CD4-positive, alpha-beta T cell treated with Interleukin-17A for 4 hours (primary cell): ENCODE data around the gene TMEM30A.

Source experiments
- DNase-seq: peaks from one replicate; pipeline ENCODE4 v3.0.0-alpha.2; 2020; ENCODE audit warnings: mixed read lengths

TMEM30A gene

GRCh38 chr6:75291331-75291730 lies 6.7 kb upstream of the TMEM30A start:
- DNase-seq = no peak

DNA sequence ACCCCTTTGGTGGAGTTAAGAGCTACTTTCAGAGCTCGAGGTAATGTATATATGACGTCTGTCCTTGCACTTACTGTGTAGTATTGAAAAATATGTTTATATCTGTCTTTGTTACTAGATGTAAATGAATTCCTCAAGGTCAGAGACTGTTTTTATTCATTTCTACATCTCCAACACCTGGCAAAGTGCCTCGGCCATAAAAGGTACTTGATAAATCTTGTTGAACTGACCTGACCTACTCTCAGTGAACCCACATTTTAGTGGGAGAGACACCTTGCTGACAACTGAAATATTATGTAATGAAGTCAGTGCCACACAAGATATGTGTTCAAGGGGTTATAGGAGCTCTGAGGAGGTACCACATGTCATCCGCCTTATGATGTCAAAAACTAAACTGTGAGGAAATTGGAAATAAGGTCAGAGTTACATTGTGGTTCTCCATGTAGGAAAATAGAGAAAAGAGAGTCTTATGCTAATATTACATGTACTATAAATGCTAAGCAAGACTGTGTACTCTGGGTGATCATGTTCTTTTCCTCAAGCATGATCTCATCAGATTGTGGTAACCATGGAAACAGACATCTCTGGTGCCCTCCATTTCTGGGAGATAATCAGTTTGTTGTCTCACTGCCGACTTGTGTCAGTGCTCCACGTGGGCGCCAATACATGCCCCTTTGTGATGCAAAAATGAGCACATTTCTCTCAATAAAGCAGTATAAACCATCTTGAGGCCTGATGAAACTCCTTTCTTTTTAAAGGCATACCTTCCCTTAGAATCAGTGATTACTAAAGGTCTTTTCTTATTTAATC lies 5.7 kb upstream of the TMEM30A start:
- no peak for DNase-seq

GRCh38 chr6:75288023-75288422 lies 3.4 kb upstream of the TMEM30A start:
- no peak for DNase-seq

DNA sequence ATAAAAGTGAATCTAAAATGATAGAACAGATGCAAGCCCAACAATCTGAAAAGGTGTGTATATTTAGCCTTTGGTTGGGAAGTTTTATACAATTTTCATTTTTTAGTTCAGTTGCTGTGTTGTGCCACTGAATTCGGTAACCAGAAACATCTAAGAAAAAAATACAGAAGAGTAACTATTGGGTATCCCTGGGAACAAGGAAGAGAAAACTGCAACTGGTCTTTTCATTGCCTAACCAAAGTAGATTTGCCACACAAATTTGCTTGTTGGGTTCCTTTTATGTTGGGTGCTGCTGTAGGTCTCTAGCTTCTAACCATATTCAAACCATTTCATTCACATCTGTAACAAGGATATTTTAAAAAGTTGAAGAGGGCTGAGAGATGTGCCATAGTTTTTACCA lies 2.8 kb upstream of the TMEM30A start:
- DNase-seq = no peak

DNA sequence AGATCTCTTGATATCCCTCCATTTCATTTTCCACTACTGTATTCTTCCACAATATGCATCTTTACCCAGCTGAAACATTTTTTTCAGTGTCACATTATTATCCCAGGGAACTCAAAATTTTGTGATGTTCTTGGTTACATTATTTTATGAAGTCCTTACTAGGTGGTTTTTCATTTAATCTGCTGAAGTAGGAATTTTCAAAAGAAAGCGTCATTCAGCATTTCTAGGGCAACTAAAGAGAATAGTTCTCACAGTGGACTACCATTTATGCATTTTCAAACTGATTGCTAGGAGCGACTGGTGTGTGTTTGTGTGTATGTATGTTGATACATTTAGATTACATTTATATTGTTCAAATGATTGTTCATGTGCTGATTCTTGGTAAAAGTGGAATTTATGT lies 2.4 kb upstream of the TMEM30A start:
- no peak for DNase-seq

- no peak for DNase-seq
Observed at GRCh38 chr6:75285283-75285639, 669 bp upstream of the TMEM30A start.

DNA sequence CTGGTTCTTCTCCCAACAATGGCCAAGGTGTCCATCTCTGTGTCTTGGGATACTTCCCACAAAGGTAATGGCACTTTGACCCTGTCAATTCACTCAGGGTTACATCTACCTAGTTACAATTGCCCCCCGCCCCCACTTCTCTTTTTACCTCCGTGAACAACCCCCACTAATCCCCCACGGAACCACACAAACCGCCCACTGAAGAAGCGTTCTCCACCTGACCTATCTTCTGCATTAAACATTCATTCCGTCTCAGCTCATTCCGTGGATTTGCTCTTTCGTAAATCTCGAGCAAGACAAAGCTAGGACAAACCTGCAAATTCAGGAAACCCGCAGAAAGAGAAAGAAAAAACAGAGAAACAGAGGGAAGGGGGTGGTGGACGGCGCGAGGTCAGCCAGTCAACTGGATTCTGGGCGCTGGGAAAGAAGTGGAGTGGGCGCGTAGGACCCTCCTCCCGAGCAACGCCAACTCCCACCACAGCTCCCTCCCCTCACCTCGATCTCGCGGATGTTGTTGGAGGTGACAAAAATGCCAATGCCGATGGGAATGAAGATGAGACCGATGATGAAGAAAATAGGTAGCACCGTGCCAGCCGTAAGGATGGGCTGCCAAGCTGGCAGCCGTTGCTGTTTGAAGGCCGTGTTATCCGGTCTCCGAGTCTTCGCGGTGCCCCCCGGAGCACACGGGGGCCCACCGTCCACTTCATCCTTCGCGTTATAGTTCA lies 523 bp downstream of the TMEM30A start:
- DNase-seq = peak; percentile 4

GRCh38 chr6:75282706-75283105 lies 1.9 kb downstream of the TMEM30A start:
- no peak for DNase-seq

- DNase-seq = no peak
Observed at GRCh38 chr6:75281653-75282052, 2.9 kb downstream of the TMEM30A start.

GRCh38 chr6:75280131-75280855 lies 4.3 kb downstream of the TMEM30A start:
- DNase-seq = no peak

GRCh38 chr6:75279418-75279817 lies 5.2 kb downstream of the TMEM30A start:
- no peak for DNase-seq

GRCh38 chr6:75278474-75279077 lies 6.0 kb downstream of the TMEM30A start:
- no peak for DNase-seq

- DNase-seq = no peak
Observed at GRCh38 chr6:75275067-75275466, 9.5 kb downstream of the TMEM30A start.

GRCh38 chr6:75273009-75273408 lies 11.6 kb downstream of the TMEM30A start:
- DNase-seq = no peak

GRCh38 chr6:75272145-75272840 lies 12.3 kb downstream of the TMEM30A start:
- DNase-seq = no peak

GRCh38 chr6:75268988-75269354 lies 15.6 kb downstream of the TMEM30A start:
- DNase-seq = no peak

GRCh38 chr6:75268121-75268987 lies 16.2 kb downstream of the TMEM30A start:
- DNase-seq = no peak

- DNase-seq = no peak
Observed at GRCh38 chr6:75267461-75267860, 17.1 kb downstream of the TMEM30A start.

DNA sequence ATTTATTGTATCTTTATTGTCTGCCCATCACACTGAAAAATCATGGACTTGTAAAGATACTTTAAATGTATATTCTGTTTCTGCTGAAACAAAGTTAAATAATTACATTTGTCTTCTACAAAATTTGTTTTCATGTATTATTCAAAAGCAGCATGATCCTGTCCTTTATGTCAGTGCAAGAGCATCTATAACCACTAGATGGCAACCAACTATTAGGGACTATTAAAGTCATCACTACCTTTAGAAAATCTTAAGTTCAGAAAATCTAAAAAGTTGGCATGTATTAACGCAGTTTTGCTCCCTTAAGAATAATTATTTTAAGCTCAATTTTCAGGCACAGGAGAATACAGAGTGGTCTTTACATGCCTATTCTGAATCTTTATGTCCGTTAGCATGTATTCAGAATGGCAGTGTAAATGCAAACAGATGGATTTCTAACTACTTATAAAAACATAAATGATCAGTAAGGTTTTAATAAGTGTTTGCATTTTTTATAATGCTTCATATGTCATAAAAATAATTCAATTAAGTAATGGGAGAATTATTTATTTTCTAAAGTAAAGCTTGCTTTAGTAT lies 17.8 kb downstream of the TMEM30A start:
- no peak for DNase-seq

DNA sequence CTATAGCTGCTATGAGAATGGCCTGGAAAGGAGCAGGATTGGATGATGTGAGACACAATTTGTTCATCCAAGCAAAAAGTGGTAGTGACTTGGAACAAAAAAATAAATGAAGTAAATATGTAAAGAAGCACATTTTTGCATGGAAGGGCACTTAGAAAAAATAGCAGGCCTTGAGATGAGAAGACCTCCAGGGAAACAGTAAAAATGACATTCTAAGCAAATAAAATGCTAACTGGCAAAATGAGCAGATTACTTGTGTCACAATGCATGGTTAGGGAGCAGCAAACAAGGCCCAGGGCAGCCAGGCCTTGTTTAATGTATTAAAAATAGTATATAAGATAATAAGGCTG lies 21.2 kb downstream of the TMEM30A start:
- no peak for DNase-seq

GRCh38 chr6:75262716-75263400 lies 21.7 kb downstream of the TMEM30A start:
- no peak for DNase-seq
